CD4-positive, alpha-beta T cell treated with Interleukin-2 at 100 ng/mL for 4 hours (primary cell): ENCODE results near the gene SETD1A.

ENCODE experiments used
- DNase-seq: peaks from one replicate; pipeline ENCODE4 v3.0.0-alpha.2; 2020; ENCODE audit warnings: low spot score

Gene SETD1A

GRCh38 chr16:31022544-31023251, 65.1 kb downstream of the SETD1A start:
- no peak for DNase-seq

GRCh38 chr16:31023252-31023602, 65.7 kb downstream of the SETD1A start:
- no peak for DNase-seq

DNA sequence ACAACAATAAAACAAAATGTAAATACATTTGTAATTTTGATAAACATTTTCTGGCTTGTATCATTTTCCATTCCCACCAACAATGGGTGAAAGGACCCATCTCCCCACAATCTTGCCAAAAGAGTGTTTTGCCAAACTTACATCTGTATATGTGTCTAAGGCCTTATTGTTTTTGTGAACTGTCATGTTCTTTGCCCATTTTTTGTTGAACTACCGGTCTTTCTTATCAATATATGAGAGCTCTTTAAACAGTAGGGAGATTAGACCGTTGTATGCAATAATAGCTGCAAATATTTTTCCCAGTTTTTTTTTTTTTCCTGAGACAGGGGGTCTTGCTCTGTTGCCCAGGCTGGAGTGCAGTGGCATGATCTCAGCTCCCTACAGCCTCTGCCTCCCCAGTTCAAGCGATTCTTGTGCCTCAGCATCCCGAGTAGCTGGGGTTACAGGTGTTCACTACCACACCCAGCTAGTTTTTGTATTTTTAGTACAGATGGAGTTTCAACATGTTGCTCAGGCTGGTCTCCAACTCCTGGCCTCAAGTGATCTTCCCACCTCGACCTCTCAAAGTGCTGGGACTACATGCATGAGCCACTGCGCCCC, 66.2 kb downstream of the SETD1A start:
- DNase-seq, result no peak

DNA sequence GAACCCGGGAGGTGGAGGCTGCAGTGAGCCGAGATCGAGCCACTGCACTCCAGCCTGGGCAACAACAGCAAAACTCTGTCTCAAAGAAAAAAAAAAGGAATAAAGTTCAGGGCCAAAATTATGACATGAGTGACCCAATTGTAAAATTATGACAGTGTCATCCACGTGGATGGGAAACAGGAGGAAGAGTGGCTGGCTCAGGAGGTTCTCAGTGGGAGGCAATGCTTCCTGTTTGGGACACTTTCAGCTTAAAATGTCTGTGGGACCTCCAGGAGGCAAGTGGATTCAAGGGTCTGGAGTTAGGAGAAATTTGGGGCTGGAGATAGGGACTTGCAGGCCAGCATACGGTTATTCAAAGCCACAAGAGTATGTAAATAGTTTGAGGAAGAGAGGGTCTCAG, 67.8 kb downstream of the SETD1A start:
- no peak for DNase-seq

- no peak for DNase-seq
Measured at GRCh38 chr16:31029272-31029671, 71.7 kb downstream of the SETD1A start.

DNA sequence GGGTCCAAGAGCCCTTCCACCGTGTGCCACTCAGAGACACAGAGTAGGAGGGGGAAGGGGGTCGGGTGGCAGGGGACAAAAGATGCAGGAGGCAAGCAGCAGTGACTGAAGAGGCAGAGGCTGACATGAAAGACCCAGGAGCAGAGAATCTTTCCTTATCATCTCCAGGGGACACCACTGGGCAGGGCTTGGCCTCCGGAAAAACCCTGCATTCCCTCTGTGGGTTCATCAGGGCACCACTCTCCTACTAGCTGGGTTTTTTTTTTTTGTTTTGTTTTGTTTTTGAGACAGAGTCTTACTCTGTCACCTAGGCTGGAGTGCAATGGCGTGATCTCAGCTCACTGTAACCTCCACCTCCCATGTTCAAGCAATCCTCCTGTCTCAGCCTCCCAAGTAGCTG, 73.7 kb downstream of the SETD1A start:
- no peak for DNase-seq

DNA sequence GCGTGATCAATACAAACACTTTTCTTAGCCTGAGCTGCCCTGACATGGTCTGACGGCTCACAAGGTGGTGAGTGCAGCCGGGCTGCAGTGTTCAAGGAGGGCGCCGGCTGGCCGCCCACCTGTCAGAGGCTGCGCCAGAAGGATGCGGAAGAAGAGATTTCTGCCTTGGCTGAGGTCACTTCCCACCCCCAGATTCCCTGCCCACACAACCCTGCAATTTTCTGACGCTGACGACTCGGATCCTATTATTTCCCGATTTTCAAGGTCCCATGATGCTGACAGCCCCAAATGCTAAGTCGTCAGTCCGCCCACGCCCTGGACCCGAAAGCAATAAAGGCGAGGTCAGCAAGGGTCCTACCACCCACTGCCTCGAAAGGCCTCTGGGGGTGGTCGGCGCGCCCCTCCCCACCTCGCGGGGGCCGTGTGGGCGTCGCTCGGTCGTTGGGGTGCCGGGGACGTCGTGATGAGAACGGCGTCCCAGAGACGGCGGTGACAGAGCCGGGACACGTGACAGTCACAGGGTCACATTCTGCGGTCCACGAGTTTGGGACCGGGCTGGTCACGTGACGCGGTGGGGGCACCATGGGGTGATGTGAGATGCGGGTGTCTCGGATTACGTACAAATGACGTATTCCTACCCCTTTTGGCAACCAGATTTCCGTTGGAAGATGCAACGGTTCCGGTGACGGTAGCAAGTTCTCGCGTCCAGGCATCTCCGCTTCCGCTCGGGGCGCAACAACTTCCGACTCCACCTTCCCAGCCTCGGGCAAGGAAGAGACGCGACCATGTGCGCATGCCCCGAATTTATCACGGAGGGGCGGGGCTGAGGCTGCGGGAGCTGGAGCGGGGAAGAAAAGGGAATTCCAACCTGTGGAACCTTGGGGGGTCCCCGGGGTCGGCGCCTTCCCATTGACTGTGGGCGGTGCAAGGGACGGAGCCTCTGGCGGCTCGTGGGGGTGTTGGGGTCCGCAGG, 75.5 kb downstream of the SETD1A start, which contains the start of gene STX4:
STX4 (plus strand) TSS at position 823 of the 973 bp plus-strand sequence. CDS start 248 bp downstream, outside the sequence.
- DNase-seq, result peak; percentile 98

- DNase-seq, result peak; percentile 83
Measured at GRCh38 chr16:31033709-31034492, 76.3 kb downstream of the SETD1A start.
